Gastrocnemius medialis (tissue), 4 donors: ENCODE measurements around the gene SLC10A4.

Source experiments
- POLR2A ChIP-seq, 2 donors: fragments of 450-650 bp; IDR thresholded peaks; one replicate each; pipeline ENCODE4 v1.6.1; 2017; ENCODE audit warnings: antibody characterized with exemption in 2 of 2, mild to moderate bottlenecking in 2 of 2, moderate library complexity in 2 of 2
- TF ChIP-seq, protein P1 (sequence below), 5 experiments: fragments of 450-650 bp in 3 of 5; fragments of 200-600 bp in 2 of 5; sonication (generic) in 2 of 5; IDR thresholded peaks in 4 of 5; conservative IDR thresholded peaks in 1 of 5; 1 replicate in 4 of 5; 2 replicates in 1 of 5; pipeline ENCODE4 v1.5.1; 2016 to 2019; ENCODE audit warnings: antibody characterized with exemption in 5 of 5, mild to moderate bottlenecking in 3 of 5, moderate library complexity in 3 of 5

DNA sequence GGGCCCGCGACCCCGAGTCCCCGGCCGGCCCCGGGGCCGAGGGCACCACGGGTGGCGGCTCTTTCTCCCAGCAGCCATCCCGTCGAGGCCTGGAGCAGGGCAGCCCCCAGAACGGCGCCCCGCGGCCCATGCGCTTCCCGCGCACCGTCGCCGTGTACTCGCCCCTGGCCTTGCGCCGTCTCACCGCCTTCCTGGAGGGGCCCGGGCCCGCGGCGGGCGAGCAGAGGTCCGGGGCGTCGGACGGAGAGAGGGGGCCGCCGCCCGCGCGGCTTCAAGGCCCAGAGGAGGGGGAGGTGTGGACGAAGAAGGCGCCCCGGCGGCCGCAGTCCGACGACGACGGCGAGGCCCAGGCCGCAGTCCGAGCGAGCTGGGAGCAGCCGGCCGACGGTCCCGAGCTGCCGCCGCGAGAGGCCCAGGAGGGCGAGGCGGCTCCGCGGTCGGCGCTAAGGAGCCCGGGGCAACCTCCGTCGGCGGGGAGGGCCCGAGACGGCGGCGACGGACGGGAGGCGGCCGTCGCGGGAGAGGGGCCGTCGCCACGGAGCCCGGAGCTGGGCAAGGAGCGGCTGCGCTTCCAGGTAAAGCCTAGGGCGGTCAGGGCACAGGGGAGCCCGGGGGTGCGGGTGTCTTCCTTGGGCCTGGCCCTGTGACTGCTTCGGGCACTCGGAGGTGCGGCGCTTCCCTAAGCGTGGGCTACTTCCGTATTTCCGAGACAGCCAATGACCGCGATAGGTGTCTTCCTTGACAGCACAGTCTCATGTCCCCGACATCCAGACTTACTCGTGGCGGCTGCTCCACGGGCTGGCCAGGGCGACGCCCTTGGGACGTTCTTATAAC is 7.8 kb downstream of the SLC10A4 start:
- TF ChIP-seq POLR2A (IDR thresholded peaks at IDR 0.05): no peak
- TF ChIP-seq, protein P1, sequence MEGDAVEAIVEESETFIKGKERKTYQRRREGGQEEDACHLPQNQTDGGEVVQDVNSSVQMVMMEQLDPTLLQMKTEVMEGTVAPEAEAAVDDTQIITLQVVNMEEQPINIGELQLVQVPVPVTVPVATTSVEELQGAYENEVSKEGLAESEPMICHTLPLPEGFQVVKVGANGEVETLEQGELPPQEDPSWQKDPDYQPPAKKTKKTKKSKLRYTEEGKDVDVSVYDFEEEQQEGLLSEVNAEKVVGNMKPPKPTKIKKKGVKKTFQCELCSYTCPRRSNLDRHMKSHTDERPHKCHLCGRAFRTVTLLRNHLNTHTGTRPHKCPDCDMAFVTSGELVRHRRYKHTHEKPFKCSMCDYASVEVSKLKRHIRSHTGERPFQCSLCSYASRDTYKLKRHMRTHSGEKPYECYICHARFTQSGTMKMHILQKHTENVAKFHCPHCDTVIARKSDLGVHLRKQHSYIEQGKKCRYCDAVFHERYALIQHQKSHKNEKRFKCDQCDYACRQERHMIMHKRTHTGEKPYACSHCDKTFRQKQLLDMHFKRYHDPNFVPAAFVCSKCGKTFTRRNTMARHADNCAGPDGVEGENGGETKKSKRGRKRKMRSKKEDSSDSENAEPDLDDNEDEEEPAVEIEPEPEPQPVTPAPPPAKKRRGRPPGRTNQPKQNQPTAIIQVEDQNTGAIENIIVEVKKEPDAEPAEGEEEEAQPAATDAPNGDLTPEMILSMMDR (IDR thresholded peaks at IDR 0.05 in 4 of 5, conservative IDR thresholded peaks at IDR 0.05 in 1 of 5): no peak
